ENCODE data around the gene ENO1.
"Not testable (repeated sequence)": the region's sequence is repeated elsewhere in the genome, so short reads cannot be mapped to it uniquely, and the experiment has no call there.

ENO1 gene

DNA sequence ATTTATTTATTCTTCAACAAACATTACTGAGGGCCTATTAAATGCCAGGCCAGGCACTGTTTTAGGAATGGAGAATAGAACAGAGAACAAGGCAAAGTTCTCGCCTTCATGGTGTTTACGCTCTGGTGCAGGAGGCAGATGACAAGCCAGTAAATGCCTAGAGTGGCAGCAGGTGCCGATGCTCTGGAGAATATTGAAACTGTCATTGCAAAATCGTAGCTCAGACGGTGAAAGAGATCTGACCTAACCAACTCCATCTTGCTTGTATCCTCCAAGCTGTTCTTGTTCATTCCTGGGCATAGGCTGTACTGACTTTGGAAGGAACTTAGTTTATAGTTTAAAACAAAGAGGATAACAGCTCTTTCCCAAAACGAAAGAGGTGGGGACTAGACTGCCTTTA is 13.5 kb upstream of the ENO1 start:
- no peak for DNase-seq

DNA sequence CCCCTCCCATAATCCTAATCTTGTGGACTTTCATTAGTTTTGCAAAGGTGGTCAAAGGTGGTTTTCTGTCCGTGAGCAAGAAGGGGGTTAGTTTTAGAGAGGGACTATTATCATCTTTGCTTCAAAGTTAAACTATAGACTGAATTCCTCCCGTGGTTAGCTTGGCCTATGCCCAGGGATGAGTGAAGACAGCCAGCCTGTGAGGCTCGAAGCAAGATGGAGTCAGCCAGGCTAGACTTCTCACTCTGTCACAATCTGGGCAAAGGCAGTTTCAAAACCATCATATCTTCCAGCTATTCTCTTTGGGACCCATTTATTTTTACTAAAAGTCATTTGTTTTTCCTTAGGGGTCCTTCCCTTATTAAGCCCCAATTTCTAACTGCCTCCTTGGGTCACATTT is 12.9 kb upstream of the ENO1 start:
- DNase-seq: no peak

DNA sequence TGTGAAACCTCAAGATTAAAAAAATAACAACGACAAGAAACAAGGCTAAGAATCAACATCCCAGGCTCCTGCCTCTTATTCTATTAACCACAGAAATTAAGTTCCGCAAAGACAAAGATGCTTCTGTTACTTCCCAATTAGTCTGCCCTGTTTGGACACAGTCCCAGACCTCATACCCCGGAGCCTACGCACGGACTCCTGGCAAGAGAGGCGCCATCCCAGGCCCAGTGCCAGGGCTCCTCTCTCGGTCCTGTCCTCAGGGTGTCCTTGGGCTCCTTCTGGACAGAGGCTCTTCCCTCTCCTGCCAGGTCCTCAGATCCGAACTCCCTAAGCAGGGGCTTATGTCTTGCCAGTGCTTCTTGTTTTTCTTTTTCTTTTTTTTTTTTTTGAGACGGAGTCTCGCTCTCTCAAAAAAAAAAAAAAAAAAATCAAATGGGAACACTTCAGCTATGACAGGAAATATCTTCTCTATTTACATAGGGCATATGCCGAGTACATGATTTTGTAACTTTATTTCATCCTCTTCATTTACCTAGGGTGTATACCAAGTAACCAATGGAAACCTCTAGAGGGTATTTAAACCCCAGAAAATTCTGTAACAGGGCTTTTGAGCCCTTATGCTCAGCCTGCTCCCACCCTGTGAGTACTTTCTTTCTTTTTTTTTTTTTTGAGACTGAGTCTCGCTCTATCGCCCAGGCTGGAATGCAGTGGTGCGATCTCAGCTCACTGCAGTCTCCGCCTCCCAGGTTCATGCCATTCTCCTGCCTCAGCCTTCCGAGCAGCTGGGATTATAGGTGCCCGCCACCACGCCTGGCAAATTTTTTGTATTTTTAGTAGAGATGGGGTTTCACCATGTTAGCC is 11.7 kb upstream of the ENO1 start:
- DNase-seq: no peak

GRCh38 chr1:8889103-8889846 is 10.8 kb upstream of the ENO1 start:
- no peak for DNase-seq

DNA sequence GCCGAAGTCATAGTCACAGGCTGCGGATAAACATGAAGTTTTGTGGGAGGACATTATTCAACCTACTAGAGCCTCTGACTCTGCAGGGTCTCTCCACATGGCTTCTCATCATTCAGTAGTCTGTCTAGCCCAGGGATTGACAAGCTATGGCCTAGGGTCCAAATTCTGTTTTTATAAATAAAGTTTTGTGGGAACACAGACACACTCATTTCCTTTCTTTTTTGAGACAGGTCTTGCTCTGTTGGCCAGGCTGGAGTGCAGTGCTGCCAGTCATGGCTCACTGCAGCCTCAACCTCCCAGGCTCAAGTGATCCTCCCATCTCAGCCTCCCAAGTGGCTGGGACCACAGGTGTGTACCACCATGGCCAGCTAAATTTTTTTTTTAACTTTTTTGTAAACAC is 8.1 kb upstream of the ENO1 start:
- no peak for DNase-seq

DNA sequence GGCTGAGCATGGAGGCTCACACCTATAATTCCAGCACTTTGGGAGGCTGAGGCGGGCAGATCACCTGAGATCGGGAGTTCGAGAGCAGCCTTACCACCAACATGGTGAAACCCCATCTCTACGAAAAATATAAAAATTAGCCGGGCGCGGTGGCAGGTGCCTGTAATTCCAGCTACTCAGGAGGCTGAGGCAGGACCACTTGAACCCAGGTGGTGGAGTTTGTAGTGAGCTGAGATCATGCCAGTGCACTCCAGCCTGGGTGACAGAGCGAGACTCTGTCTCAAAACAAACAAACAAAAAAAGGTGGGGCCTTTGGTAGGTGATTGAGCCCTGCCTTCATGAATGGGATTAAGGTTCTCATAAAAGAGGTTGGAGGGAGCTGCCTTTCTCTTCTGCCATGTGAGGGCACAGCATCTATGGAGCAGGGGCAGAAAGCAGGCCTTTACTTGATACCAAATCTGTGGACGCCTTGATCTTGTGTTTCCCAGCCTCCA is 7.6 kb upstream of the ENO1 start:
- DNase-seq: not testable (repeated sequence)

DNA sequence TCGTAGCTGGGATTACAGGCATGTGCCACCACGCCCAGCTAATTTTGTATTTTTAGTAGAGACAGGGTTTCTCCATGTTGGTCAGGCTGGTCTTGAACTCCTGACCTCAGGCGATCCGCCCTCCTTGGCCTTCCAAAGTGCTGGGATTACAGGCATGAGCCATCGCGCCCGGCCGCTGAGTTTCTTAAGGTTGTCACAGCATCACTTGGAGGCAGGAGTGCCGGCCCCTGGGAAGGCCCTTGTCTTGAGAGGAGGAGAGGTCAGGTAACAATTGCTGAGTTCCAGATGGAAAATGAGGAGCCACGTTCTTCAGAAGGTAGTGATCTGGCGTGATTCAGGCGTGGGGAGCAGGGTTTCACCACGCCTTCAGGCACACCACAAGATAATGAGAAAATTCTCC is 5.6 kb upstream of the ENO1 start:
- not testable (repeated sequence) for DNase-seq

DNA sequence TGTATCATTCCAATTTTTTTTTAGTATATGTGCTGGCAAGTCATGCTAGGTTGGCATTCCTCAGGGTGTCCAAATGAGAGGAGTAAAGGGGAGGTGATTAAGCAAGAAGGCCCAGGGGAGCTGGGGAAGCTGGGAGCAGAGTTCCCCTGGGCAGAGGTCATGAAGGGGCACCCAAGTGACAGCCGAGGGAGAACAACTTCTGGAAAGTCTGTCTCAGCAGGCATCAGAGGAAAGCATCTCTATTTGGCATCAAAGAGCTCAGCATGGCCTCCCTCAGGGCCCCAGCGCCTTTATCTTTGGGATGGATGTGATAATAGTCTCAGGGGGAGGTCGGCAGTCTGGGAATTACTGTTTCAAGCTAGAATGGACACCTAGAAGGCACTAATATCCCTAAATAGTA is 5.0 kb upstream of the ENO1 start:
- DNase-seq: no peak

- DNase-seq: peak; percentile 56
Observed at GRCh38 chr1:8879922-8880676, 1.6 kb upstream of the ENO1 start.

GRCh38 chr1:8879464-8879921 is 1.0 kb upstream of the ENO1 start:
- DNase-seq: no peak

- DNase-seq: peak; percentile 97
Observed at GRCh38 chr1:8878698-8879463, 395 bp upstream of the ENO1 start.

GRCh38 chr1:8876087-8876486 is 2.4 kb downstream of the ENO1 start:
- no peak for DNase-seq

GRCh38 chr1:8875216-8875861 is 3.1 kb downstream of the ENO1 start:
- DNase-seq: no peak

GRCh38 chr1:8874230-8875201 is 4.0 kb downstream of the ENO1 start:
- DNase-seq: no peak

GRCh38 chr1:8873506-8874229 is 4.8 kb downstream of the ENO1 start:
- DNase-seq: peak; percentile 85

GRCh38 chr1:8873001-8873400 is 5.5 kb downstream of the ENO1 start:
- no peak for DNase-seq

- DNase-seq: no peak
Observed at GRCh38 chr1:8871965-8872399, 6.5 kb downstream of the ENO1 start.

DNA sequence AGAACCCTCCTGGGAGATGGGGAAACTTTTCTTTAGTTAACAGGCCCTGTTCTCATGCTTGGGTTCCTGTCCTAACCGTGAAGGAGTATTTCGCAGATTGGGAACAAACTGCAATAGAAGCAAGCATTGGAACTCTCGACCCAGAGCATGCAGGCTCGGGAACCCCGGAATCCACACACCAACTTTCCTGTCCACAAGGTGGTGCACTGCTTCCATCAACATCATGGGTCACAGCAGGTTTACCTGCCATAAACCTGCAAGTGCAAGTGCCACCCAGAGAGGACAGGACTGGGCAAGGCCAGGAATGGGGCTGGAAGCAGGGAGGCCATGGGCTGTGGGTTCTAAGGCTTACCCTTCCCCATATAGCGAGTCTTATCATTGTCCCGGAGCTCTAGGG is 6.9 kb downstream of the ENO1 start:
- DNase-seq: no peak

DNA sequence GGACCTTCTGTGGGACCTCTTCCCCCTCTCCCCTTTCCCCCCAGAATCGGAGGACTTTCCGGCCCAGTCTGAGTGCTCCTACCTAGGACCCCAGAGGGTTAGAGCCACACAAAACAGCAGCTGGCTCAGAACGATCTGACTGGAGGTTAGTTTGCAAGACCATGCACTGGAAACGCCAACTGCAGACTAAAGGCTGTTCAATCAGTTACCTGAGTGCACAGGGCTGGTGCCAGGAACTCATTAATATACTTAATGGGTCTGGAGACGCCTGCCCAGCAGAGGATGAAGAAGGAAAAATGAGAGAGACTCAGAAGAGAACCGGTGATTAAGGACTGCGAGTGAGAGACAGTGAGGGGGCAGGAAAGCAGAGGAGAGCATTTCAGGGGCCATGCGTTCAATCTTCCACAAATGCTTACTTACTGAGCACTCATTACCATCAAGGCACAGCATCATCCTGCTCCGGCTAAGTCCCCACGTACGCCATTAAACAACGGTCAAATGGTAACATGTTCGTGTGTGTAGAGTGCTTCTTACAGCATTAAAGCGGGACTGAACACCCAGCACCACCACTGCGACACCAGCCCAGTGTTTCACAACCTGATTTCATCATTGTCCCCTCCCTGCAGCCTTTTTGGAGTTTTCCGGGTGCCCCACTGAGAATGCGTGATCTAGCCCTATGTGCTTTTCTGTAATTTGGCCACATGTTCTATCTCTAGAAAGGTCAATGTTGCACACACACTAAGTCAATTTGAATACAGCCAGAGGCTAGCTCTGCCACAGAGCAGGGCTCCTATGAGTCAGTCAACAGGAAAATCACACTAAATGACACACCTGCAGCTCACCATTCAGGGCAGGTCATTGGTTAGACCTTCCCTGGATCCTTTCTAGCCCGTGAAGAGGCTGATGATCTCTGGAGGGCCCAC is 7.6 kb downstream of the ENO1 start:
- DNase-seq: no peak
